ENCODE measurements around the gene C21orf58.
"Not testable (repeated sequence)": the region's sequence is repeated elsewhere in the genome, so short reads cannot be mapped to it uniquely, and the experiment has no call there.

Gene C21orf58

DNA sequence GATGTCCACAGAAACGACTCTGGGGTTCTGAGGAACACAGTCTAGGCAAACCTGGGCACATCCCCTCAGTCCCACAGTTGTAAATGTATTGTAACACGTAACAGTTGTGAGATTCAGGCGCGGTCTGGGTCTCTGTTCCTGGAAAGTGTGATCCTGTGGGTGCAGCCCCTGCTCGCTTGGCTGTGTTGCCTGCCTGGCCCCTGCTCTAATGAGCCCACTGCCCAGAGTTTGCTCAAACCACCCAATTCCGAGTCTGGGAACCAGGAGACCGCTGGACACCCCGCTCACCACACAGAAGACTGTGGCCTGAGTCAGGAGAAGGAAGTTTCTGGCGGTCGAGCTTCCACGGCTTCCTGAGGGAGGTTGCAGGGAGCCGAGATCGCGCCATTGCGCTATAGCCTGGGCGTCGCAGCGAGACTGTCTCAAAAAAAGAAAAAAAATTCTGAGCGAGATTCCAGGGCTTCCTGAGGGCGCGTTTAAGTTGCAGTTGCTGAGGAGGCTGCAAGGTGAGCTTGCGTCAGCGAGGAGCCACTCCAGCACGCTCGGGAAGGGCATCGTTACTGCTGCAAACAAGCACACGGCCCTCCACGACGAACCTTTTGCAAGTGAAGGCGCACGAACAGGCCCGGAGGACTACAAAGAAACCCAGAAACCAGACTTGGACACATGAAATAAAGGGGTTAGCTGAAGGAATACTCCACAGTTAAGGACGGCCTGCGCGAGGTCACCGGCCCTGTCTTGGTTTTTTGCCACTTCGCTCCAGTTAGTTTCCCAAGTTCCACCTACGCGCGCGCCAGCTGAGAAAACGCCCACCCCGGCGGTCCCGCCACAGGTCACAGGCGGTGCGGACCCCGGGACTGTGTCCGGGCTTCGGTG is 1.1 kb downstream of the C21orf58 start:
- DNase-seq, result no peak

DNA sequence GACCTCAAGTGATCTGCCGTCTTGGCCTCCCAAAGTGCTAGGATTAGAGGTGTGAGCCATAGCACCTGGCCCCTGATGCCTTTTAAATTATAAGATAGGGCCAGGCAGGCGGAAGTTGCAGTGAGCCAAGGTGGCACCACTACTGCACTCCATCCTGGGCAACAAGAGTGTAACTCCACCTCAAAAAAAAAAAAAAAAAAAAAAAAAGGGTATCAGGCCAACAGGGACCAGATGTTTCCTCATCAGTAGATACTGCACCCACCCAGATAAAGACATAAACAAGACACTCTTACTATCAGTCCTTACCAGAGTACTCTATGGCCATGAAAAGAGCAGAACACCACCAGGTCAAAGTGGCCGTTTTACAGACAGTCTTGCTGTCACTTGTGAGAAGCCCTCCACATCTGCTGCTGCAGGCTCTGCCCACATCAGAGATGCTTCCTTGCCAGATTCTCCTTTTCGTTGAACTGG is 3.3 kb downstream of the C21orf58 start:
- peak; percentile 47 for DNase-seq

DNA sequence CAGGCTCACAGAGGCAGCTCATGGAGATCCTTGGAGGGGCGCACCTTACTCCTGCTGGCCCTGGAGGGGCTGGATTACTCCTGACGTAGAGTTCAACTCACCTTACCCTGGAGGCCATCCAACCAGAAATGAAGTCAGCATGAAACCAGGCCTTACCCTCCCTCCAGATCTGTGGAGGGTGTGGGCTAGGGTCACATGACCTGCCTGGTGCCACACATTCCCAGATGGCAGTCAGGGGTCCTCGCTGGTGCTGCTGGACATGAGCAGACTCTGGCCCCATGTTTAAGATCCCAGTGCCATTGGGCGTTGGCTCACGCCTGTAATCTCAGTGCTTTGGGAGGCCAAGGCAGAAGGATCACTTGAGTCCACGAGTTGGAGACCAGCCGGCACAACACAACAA is 4.5 kb downstream of the C21orf58 start:
- no peak for DNase-seq

DNA sequence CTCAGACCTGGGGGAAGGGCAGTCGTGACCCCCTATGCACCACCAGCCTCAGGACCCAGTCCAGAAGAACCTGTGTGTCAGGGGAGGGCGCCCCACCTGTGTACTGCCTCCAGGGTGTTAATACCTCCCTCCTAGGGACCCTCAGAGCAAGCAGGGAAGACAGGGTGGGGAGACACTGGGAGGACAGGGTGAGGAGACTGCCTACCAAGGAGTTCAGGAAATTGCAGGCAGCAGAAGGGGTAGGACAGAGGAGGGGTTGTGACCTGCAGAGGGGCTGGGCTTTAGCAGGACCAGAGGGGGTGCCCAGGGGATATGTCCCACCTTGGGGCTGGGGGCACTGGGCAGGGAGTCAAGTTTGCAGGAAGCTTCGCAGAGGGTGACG is 5.2 kb downstream of the C21orf58 start:
- no peak for DNase-seq

DNA sequence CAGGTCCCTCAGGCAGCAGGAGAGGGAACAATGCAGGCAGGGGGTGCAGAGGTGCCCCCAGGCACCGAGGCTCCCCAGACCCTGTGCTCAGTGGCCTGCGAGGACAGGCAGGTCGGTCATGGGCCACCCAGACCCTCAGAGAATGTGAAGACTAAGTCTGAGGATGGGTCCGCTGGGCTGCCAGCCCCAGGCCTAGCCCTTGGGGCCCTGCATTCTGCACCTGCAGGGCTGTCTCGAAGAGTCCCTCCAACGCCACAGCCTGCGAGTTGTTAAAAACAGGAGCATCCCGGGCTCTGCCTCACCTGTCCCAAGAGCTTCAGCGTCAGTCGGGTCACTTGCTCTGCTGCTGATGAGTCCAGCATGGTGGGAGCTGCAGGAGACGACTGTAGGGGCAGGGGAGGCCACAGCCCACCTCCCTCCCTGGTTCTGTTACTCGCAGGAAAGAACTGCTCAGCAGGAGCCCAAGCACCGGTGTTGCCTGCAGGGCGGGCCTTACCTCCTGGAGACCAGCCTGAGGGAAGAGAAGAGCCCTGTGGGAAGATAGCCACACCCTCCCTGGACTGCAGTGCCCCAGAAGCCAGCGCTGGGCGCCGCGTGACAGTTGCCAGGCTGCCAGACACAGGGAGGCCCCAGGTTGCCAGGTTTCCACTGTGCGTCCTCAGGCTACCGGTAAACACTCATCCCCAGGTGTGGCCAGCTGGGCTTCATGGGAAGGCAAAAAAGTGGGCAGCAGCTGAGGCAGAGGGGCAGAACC is 5.8 kb downstream of the C21orf58 start:
- no peak for DNase-seq

DNA sequence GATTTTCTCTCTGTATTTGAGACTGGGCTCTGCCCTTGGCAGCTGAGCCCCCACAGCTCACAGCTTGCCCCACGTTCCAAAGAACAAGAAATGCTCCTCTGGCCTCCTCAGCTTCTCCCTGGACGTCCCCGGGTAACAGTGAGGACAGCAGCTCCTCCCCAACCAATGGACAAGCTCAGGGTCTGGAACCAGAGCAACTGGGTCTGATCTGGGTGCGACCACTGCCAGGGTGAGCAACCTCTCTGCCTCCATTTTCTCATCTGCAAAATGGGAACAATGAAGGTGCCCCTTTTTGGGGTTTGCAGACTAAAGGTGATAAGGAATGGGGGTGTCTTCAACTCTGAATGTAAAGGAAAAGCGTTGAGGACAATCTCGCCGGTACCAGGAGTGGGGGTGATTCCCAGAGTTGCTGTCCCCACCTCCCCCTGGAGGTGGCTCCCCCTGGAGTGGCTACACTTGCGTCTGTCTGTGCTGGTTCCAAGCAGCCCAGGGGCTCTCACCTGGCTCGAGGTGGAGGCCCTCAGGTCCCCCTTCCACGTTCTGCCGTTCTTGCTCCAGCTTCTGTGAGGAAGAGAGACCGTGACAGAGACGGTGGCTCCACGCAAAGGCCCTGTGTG is 6.9 kb downstream of the C21orf58 start:
- no peak for DNase-seq

DNA sequence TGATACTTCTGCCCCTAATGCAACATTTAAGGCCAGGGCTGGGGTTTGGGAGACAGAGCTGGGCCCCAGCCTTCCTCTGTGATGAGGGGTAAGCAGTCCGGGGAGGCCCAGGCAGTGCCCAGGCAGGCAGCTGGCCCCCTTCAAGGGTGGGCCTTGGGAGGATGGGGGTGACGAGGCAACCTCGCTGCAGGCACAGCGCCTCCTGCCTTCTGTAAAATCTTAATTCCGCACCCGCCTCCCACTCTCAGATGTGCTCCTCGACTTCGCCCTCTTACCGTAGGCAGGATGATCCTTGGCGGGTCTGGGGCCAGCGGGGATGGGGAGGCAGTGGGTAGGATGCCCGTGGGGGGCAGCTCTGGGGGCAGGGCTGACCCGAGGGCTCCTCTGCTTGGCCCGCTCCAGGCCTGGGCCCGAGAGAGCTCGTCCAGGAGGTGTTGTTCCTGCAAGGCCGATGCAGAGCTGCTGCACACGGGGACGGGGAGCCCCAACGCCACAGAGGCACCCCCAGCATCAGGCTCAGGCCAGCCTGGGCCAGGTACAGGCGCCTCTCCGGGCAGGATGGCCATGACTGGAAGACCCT is 9.1 kb downstream of the C21orf58 start:
- DNase-seq, result no peak

DNA sequence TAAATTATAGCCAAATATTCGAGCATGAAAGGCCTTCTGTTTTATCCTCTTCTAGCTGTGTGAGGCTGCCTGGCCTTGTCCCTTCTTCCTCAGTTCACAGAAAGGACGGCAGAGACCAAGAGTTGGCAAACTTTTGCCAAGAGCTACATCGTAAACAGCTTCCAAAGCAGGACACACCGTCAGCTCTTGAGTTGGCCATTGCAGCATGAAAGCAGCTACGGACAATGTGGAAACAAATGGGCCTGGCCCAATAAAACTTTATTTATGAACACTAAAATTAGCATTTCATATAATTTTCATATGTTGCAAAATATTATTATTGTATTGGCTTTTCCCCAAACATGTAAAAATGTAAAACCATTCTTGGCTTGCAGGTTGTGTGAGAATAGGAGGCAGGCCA is 10.7 kb downstream of the C21orf58 start:
- DNase-seq, result no peak

DNA sequence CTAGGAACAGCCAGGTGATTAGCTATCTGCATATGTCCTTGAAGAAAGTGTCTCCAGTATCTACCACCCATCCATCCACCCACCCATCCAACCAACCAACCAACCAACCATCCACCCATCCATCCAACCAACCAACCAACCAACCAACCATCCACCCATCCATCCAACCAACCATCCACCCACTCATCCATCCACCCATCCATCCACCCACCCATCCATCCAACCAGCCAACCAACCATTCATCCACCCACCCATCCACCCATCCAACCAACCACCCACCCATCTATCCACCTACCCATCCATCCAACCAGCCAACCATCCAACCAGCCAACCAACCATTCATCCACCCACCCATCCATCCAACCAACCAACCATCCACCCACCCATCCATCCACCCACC is 12.1 kb downstream of the C21orf58 start:
- DNase-seq, result no peak

DNA sequence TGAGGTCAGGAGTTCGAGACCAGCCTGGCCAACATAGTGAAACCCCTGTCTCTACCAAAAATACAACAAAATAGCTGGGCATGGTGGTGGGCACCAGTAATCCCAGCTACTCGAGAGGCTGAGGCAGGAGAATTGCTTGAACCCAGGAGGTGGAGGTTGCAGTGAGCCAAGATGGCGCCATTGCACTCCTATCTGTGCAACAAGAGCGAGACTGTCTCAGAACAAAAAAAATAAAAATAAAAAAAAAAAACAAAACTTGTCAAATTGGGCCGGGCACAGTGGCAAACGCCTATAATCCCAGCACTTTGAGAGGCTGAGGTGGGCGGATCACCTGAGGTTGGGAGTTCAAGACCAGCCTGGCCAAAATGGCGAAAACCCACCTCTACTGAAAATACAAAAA is 13.4 kb downstream of the C21orf58 start:
- not testable (repeated sequence) for DNase-seq

DNA sequence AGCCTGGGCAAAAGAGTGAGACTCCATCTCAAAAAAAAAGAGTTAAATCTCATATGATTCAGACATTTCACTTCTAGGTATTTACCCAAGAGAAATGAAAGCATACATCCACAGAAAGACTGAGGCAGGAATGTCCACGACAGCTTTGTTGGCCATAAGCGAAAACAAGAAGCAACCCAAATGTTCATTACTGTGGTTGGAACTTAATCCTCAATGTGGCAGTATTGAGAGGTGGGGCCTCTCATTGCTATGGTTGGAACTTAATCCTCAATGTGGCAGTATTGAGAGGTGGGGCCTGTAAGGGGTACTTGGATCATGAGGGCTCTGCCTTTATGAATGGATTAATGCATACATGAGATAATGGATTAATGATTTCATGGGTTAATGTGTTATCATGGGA is 15.2 kb downstream of the C21orf58 start:
- DNase-seq, result no peak

DNA sequence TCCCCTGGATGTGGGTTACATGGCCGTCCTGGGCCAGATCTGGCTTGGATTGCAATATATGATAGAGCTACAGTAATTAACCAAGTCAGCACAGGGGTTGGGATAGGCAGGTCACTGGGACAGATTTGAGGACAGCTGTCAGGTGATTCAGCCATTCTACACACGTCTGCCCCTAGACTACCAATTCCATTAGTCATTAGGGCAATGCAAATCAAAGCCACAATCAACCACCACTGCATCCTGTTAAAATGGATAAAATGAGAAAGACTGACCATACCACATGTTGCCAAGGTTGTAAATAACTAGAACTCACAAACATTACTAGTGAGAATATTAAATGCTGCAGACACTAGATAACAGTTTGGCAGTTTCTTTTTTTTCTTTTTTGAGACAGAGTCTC is 16.0 kb downstream of the C21orf58 start:
- no peak for DNase-seq

DNA sequence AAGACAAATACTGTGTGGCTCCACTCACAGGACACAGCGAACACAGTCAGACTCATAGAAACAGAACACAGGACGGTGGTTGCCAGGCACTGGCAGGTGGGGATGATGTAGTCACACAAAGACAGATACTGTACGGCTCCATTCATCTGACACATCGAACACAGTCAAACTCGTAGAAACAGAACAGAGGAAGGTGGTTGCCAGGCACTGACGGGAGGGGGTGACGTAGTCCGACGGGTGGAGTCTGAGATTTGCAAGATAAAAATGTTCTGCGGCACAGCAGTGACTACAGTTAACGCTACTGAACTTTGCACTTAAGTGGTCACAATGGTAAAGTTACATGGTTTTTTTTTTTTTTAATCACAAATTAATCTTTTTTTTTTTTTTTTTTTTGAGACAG is 18.7 kb downstream of the C21orf58 start:
- DNase-seq, result no peak

DNA sequence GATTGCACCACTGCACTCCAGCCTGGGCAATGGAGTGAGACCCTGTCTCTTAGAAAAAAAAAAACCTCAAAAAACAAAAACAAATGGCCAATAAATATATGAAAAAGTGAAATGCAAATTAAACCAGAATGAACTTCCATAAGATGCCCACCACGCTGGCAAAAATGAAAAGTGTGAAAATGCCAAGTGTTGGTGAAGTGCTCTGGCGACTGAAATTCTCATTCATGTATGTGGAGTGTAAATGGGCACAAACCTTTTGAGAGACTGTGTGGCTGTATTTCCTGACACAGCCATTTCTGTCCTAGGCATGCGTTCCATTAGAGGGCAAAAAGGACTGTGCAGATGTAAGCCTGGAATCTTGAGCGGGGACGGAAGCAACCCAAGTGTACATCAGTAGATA is 19.2 kb downstream of the C21orf58 start:
- no peak for DNase-seq

DNA sequence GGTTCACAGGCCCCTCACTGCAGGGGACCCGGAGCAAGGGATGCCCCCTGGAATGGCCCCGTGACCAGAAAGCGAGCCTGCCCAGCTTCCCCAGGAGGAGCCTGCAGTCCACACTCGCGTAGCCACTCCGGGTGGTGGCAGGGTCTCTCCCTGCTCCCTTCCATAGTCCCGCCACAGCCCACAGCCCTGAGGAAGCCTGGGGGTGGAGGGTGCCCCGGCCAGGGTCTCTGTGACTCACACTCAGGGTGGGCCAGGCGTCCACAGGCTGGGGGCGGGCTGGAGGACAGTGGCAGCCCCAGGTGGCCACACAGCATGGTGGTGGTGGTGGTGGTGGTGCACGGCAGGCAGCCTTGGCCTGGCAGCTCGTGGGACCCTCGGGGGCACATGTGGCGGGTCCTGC is 21.9 kb downstream of the C21orf58 start:
- DNase-seq, result no peak

DNA sequence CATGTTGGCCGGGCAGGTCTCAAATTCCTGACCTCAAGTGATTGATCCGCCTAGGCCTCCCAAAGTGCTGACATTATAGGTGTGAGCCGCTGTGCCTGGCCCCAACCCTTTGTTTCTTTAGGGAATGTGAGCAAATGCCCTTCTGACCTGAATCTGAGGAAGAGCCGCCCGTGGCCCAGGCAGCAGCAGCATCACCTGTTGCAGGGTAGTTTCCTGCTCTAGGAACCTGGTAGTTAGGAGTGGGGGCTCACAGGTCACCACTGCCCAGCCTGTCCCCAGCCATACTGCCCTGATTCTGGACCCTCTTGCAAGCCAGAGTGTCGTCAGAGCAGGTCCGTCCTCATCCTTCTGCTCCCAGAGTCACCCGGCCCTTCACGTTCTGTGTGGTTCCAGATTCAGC is 24.5 kb downstream of the C21orf58 start:
- no peak for DNase-seq

DNA sequence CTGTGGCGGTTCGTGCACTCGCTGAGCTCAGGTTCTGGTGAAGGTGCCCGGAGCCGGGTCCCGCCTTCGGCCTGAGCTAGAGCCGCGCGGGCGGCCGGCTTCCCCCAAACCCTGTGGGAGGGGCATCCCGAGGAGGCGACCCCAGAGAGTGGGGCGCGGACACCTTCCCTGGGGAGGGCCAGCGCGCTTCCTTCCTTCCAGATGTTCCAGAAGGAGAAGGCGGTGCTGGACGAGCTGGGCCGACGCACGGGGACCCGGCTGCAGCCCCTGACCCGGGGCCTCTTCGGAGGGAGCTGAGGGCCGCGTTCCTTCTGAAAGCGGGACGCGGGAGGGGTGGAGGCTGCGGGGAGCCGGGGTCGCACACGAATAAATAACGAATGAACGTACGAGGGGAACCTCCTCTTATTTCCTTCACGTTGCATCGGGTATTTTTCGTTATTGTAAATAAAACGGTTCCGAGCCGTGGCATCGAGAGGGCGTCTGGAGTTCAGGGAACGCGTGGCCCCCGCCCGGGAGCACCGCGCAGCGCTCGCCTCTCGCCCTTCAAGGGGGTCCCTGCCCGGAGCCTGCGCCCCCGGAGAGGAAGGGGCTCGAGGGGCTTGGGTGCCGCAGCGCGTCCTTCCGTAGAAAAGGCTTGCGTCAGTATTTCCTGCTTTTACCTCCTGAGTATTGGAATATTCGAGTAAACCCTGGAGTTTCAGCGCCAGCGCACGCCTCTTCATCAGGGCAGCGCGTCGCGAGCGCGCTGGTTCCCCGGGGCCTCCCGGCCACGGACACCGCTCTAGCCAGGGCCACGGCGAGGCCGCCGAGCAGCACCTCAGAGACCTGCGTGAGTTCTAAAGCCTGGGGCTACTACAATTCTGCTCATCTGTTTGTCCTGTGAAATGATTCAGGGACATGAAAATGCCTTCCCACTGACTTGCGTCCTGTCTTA is 26.1 kb downstream of the C21orf58 start:
- DNase-seq, result no peak

DNA sequence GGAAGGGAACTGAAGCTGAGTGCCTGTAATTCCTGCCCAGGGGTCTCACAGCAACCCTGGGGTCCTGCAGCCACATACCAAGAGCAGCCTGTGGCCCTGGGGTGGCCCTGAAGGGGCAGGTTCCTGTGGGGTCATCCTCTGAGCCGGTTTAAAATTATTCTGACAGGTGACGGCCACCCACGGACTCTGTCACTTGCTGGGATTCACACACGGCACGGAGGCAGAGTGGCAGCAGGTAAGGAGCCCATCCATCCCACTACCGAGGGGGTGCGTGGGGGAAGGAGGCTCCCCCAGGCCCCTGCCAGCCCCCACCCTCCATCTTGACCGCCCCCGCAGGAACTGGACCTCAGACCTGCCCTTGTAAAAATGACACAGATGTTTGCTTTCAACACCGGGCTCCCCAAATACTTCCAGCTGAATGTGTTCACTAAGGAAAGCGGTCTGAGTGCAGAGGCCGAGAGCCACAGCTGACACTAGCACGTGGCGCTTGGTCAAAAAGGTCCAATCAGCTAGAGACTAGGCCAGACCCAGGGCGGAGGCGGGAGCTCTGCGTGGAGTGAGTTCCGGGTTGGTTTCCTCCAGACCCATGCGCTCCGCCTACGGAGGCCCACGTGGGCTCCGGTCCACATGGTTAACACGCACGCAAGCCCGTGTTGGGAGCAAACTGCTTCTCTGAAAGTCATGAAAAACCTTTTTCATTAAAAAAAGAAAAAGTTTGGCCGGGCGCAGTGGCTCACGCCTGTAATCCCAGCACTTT is 27.5 kb downstream of the C21orf58 start:
- peak; percentile 9 for DNase-seq

DNA sequence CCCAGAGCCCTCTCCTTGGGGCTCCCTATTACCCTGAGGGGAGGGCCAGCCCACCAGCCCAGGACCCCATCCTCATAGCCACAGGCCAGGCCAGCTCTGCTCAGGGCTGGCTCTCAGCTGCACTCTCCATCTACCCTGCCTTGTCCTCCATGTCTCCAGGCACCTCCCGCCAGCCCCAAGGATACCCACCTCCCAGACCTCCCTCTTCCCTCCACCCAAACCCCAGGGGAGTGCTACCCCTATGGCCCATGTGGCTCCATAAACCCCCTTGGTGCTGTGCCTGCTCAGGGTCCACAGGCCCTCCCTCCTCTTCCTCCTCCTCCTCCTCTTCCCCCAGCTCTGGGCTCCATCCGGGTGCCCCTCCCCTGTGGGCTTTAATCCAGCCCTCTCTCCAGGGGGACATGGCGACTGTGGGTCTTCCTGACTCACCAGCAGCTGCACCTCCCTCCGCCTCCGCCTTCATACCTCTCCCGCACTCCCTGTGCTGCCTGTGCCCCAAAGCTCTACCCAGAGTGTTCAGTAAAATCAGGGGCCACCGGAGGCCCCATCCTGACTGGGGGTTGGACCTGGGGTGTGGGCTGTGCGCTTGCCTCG is 28.4 kb downstream of the C21orf58 start:
- DNase-seq, result no peak

DNA sequence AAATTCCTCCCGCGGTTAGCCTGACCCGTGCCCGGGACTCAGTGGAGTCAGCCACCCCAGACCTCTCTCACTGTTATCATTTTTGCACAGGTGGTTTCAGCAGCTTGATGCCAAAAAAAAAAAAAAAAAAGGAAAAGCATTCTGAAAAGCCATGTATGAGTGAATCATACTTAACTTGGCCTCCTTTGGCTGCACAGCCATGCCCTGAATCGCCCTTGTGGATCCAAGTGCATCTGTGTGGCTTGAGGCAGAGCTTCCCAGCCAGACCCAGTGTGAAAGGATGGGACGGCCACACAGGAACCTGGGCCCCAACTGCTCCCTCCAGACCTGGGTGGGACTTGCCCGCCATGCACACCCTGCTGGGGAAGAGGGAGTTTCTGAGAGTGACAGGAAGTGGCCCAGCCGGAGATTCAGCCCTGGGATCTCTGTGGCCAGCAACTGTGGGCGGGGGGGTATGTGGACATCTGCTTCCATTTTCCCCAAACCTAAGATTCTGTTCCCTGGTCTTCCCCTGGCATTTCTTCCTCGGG is 29.0 kb downstream of the C21orf58 start:
- no peak for DNase-seq

DNA sequence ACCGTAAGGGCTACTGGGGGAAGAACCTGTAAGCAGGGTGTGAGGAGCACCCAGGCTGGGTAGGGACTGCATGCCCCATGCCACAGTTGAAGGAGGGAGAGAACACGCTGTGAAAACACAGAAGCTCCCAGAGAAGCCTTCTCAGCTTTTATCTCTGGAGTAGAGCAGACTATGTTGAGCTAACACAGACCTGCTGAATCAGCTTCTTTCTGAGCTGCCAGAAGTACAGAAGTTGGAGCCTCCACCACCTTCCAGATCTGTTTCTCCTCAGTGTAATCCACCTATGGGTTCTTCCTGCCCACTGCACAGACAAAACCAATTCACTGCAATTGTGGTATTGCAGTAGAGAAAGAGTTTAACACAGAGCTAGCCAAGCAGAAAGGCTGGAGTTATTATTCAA is 32.1 kb downstream of the C21orf58 start:
- DNase-seq, result no peak

Data from GDM1 (cell line).